GM12874 (cell line): Measurements from ENCODE around the gene PARP1.

Experiments used
- TF ChIP-seq, protein P1 (sequence below): IDR thresholded peaks from 2 replicates; pipeline ENCODE4 v1.5.1; 2011; ENCODE audit warnings: low read depth, mild to moderate bottlenecking, control low read depth, low read length, moderate library complexity; ENCODE audit not compliant: insufficient read depth

The PARP1 gene

GRCh38 chr1:226447932-226448665, 40.2 kb upstream of the PARP1 start:
- TF ChIP-seq, protein P1, sequence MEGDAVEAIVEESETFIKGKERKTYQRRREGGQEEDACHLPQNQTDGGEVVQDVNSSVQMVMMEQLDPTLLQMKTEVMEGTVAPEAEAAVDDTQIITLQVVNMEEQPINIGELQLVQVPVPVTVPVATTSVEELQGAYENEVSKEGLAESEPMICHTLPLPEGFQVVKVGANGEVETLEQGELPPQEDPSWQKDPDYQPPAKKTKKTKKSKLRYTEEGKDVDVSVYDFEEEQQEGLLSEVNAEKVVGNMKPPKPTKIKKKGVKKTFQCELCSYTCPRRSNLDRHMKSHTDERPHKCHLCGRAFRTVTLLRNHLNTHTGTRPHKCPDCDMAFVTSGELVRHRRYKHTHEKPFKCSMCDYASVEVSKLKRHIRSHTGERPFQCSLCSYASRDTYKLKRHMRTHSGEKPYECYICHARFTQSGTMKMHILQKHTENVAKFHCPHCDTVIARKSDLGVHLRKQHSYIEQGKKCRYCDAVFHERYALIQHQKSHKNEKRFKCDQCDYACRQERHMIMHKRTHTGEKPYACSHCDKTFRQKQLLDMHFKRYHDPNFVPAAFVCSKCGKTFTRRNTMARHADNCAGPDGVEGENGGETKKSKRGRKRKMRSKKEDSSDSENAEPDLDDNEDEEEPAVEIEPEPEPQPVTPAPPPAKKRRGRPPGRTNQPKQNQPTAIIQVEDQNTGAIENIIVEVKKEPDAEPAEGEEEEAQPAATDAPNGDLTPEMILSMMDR: no peak

DNA sequence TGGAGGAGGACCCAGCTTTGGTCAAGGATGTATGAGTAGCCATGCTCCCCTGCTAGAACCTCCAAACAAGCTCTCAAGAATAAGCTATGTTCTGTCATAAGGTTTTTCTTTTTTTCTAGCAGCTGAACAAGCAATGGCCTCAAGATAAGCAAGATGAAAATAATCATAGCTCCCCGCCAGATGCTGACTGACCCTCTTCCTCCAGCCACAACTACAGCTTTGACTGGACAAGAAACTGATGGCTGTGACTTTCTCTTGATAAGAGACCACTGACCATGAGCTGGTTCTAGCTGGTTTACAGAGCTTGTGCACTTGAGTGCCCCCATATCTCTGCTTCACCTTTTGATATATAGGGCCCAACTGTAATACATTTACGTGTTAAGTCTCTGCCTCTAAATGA, 38.2 kb upstream of the PARP1 start:
- TF ChIP-seq, protein P1: no peak

DNA sequence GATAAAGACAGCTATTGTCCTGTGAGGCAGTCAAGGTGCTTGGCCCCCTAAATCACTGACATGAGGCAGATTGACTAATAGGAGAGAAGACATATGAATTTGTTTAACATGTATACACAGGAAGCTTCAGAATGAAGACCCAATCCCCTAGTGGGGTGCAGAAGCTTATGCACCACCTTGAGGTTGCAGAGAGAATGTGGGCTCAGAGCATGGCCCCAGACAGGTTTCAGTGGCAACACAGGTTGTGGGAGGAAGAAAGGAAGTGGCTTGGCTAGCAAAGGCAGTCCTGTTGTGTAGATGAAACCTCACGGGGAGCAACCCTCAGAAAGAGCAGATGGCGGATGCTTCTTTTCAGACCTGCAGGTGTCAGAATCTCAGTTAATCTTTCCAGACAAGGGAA, 37.0 kb upstream of the PARP1 start:
- TF ChIP-seq, protein P1: peak; percentile 33; the same call in 1 of the 2 replicates

- TF ChIP-seq, protein P1: no peak
Observed at GRCh38 chr1:226443439-226443838, 35.5 kb upstream of the PARP1 start.

DNA sequence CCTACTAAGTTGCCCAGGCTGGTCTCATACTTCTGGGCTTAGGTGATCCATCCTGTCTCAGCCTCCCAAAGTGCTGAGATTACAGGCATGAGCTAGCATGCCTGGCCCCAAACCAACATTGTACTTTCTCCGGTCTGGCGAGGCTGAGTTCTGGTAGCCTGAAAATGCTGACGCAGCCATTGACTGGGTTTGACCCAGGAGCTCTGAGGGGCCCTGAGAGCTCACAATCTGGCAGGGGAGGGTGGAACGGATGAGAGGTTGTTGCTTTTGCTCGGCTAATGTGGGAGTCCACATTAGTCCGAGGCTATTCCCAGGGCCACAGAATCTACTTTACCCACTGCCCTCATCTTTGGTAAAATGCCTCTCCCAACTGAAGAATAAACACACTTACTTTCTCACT, 35.1 kb upstream of the PARP1 start:
- TF ChIP-seq, protein P1: no peak

DNA sequence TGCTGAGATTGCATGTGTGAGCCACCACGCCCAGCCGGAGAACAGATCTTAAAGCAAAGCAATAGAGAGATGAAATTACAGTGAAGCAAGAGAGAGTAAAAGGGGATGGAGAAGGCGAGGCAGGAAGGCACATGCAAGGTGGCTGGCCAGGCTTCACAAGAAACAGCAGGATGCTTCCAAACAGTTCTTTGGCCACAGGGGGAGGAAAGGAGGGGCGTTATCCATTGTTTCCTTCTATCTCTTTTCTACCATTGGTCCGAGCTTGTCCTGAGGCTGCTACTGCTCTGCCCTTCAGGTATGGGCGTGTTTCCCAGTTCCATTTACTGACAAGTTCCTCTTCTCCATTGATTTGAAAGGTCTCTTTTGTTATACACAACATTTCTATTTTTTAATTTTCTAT, 33.7 kb upstream of the PARP1 start:
- TF ChIP-seq, protein P1: no peak

- TF ChIP-seq, protein P1: no peak
Observed at GRCh38 chr1:226440512-226440911, 32.6 kb upstream of the PARP1 start.
